ENCODE measurements around the gene TUBGCP2. TPM values are rescaled to one million over a fixed set of nuclear protein-coding genes. Genes with fewer than 3 reads are reported as not detected.
A peak's percentile ranks its signal among the peaks of the same experiment; 100 is the strongest.
"Not testable (repeated sequence)": the region's sequence is repeated elsewhere in the genome, so short reads cannot be mapped to it uniquely, and the experiment has no call there.

The TUBGCP2 gene
- polyA plus RNA-seq, 3 donors: 25.9 to 78.6 (median 39.3) TPM

GRCh38 chr10:133235932-133236331 is 72.7 kb downstream of the TUBGCP2 start:
- H3K27ac Mint-ChIP-seq: peak overlapping the region; percentile 88 to 97 (median 94)
- peak overlapping the region; percentile 76 to 81 for H3K4me3 Mint-ChIP-seq
- H3K27me3 ChIP-seq (ENCODE audit: control insufficient read depth in 2 of 2, insufficient read depth in 2 of 2, low read length in 2 of 2): peaks cover 6 to 55% of the 10 kb centered on the region in 2 donors

GRCh38 chr10:133235265-133235855 is 73.3 kb downstream of the TUBGCP2 start:
- no peak for TF ChIP-seq CTCF (IDR thresholded peaks at IDR 0.05)
- peaks cover 2 to 17% (median 12%) of the 10 kb centered on the region in 7 donors for H3K9me3 Mint-ChIP-seq
- intact Hi-C loops (cut with micrococcal nuclease): loop anchor here in 1 of 2 donors (10.0 kb wide), 1 partner anchor 91 kb away; no protein-coding TSS in a partner anchor
- peaks cover 24% of the 10 kb centered on the region for H3K4me1 Mint-ChIP-seq
- Histone ChIP-seq H3K4me2 (replicated peaks; ENCODE audit: extremely low read depth, low read length, poor library complexity, severe bottlenecking) (peak overlapping the region; percentile 74), H3K79me2 (ENCODE audit: insufficient read depth, low read length) (no peaks in the 10 kb centered on the region), H3K27ac (ENCODE audit: low read depth in 1 of 2, low read length in 2 of 2) (peak overlapping the region; percentile 89 to 92), H2AFZ (ENCODE audit: insufficient read depth, low read depth, low read length, poor library complexity, severe bottlenecking) (peak overlapping the region; percentile 74), H3K4me1 (ENCODE audit: control insufficient read depth in 1 of 2, insufficient read depth in 2 of 2, low read length in 2 of 2) (peaks cover 47 to 66% of the 10 kb centered on the region in 2 donors), H3K4me3 (replicated peaks in 1 of 3; ENCODE audit: low read depth in 2 of 3, low read length in 3 of 3) (peak overlapping the region; percentile 40 to 76 (median 55)), H3K36me3 (replicated peaks in 1 of 2; ENCODE audit: control insufficient read depth in 1 of 2, insufficient read depth in 2 of 2, low read length in 2 of 2) (no peaks in the 10 kb centered on the region), H4K20me1 (ENCODE audit: insufficient read depth, low read length) (no peaks in the 10 kb centered on the region), H3K9me3 (replicated peaks in 1 of 2; ENCODE audit: control insufficient read depth in 1 of 2, insufficient read depth in 1 of 2, low read length in 2 of 2) (peaks cover 0 to 3% of the 10 kb centered on the region in 2 donors), H3K27me3 (ENCODE audit: control insufficient read depth in 2 of 2, insufficient read depth in 2 of 2, low read length in 2 of 2) (peaks cover 6 to 54% of the 10 kb centered on the region in 2 donors), H3K9ac (ENCODE audit: insufficient read depth, low read length, poor library complexity, severe bottlenecking) (peak overlapping the region; percentile 87)
- 2% methylated on average over 40 of the region's 48 CpGs for WGBS (ENCODE audit: insufficient coverage)
- peaks cover 9 to 20% of the 10 kb centered on the region in 2 donors for H3K36me3 Mint-ChIP-seq
- peak overlapping the region; percentile 89 to 97 (median 96) for H3K27ac Mint-ChIP-seq
- DNase-seq: peak; percentile 61 to 71 (median 66)
- peak overlapping the region; percentile 76 to 86 for H3K4me3 Mint-ChIP-seq
- H3K27me3 Mint-ChIP-seq (ENCODE audit: low read depth in 3 of 3): peaks cover 40 to 75% (median 55%) of the 10 kb centered on the region in 3 donors

More at GRCh38 chr10:133235932-133236331, 72.7 kb downstream of the TUBGCP2 start:
- Histone ChIP-seq H3K4me3 (replicated peaks in 1 of 3; ENCODE audit: low read depth in 2 of 3, low read length in 3 of 3) (peak overlapping the region; percentile 40 to 76 (median 55)), H3K27ac (ENCODE audit: low read depth in 1 of 2, low read length in 2 of 2) (peak overlapping the region; percentile 89 to 92), H4K20me1 (ENCODE audit: insufficient read depth, low read length) (no peaks in the 10 kb centered on the region), H3K9me3 (replicated peaks in 1 of 2; ENCODE audit: control insufficient read depth in 1 of 2, insufficient read depth in 1 of 2, low read length in 2 of 2) (peaks cover 0 to 3% of the 10 kb centered on the region in 2 donors), H2AFZ (ENCODE audit: insufficient read depth, low read depth, low read length, poor library complexity, severe bottlenecking) (peak overlapping the region; percentile 74), H3K36me3 (replicated peaks in 1 of 2; ENCODE audit: control insufficient read depth in 1 of 2, insufficient read depth in 2 of 2, low read length in 2 of 2) (no peaks in the 10 kb centered on the region), H3K9ac (ENCODE audit: insufficient read depth, low read length, poor library complexity, severe bottlenecking) (peak overlapping the region; percentile 87), H3K4me2 (replicated peaks; ENCODE audit: extremely low read depth, low read length, poor library complexity, severe bottlenecking) (peak overlapping the region; percentile 74), H3K4me1 (ENCODE audit: control insufficient read depth in 1 of 2, insufficient read depth in 2 of 2, low read length in 2 of 2) (peaks cover 51 to 66% of the 10 kb centered on the region in 2 donors), H3K79me2 (ENCODE audit: insufficient read depth, low read length) (no peaks in the 10 kb centered on the region)
- 0% methylated on average over 15 of the region's 18 CpGs for WGBS (ENCODE audit: insufficient coverage)
- peak; percentile 61 to 78 (median 75) for DNase-seq
- H3K9me3 Mint-ChIP-seq: peaks cover 2 to 16% (median 12%) of the 10 kb centered on the region in 7 donors
- H3K4me1 Mint-ChIP-seq: peaks cover 28% of the 10 kb centered on the region
- TF ChIP-seq CTCF (IDR thresholded peaks at IDR 0.05): no peak
- intact Hi-C loops (cut with micrococcal nuclease): loop anchor here (2.0 to 10.0 kb wide), 3 partner anchors 21 to 91 kb away; no protein-coding TSS in a partner anchor
- peaks cover 44 to 78% (median 58%) of the 10 kb centered on the region in 3 donors for H3K27me3 Mint-ChIP-seq (ENCODE audit: low read depth in 3 of 3)
- H3K36me3 Mint-ChIP-seq: peaks cover 9 to 20% of the 10 kb centered on the region in 2 donors

- H2AFZ ChIP-seq (ENCODE audit: insufficient read depth, low read depth, low read length, poor library complexity, severe bottlenecking): peak overlapping the region; percentile 74
- peak overlapping the region; percentile 87 for H3K9ac ChIP-seq (ENCODE audit: insufficient read depth, low read length, poor library complexity, severe bottlenecking)
- Mint-ChIP-seq H3K9me3 (peaks cover 2 to 17% (median 12%) of the 10 kb centered on the region in 7 donors), H3K4me1 (peaks cover 23% of the 10 kb centered on the region), H3K36me3 (peaks cover 9 to 16% of the 10 kb centered on the region in 2 donors), H3K27me3 (ENCODE audit: low read depth in 3 of 3) (peaks cover 40 to 70% (median 55%) of the 10 kb centered on the region in 3 donors), H3K4me3 (peak overlapping the region; percentile 76 to 86), H3K27ac (peak overlapping the region; percentile 89 to 97 (median 96))
- H3K4me3 ChIP-seq (replicated peaks in 1 of 3; ENCODE audit: low read depth in 2 of 3, low read length in 3 of 3): peak overlapping the region; percentile 29 to 76 (median 40)
- not testable (repeated sequence) for H3K79me2 ChIP-seq (ENCODE audit: insufficient read depth, low read length); H3K36me3 ChIP-seq (replicated peaks in 1 of 2; ENCODE audit: control insufficient read depth in 1 of 2, insufficient read depth in 2 of 2, low read length in 2 of 2); H4K20me1 ChIP-seq (ENCODE audit: insufficient read depth, low read length); H3K9me3 ChIP-seq (replicated peaks in 1 of 2; ENCODE audit: control insufficient read depth in 1 of 2, insufficient read depth in 1 of 2, low read length in 2 of 2)
- peak overlapping the region; percentile 89 to 92 for H3K27ac ChIP-seq (ENCODE audit: low read depth in 1 of 2, low read length in 2 of 2)
- H3K4me1 ChIP-seq (ENCODE audit: control insufficient read depth in 1 of 2, insufficient read depth in 2 of 2, low read length in 2 of 2): peaks cover 42 to 64% of the 10 kb centered on the region in 2 donors
- intact Hi-C loops (cut with micrococcal nuclease): loop anchor here in 1 of 2 donors (10.0 kb wide), 1 partner anchor 90 kb away; no protein-coding TSS in a partner anchor
- no CpG with 5 or more reads among the region's 10 CpGs for WGBS (ENCODE audit: insufficient coverage)
- H3K27me3 ChIP-seq (ENCODE audit: control insufficient read depth in 2 of 2, insufficient read depth in 2 of 2, low read length in 2 of 2): peaks cover 6 to 53% of the 10 kb centered on the region in 2 donors
- DNase-seq: peak; percentile 38 to 70 (median 62)
- H3K4me2 ChIP-seq (replicated peaks; ENCODE audit: extremely low read depth, low read length, poor library complexity, severe bottlenecking): peak overlapping the region; percentile 74
Observed at GRCh38 chr10:133234796-133235195, 73.9 kb downstream of the TUBGCP2 start.

All from CD14-positive monocyte (primary cell).